ENCODE measurements around the gene JMJD1C.

Gene JMJD1C

GRCh38 chr10:63129888-63130287 lies 335.9 kb downstream of the JMJD1C start:
- ATAC-seq (ENCODE audit: low read depth) = no peak
- H3K27me3 Mint-ChIP-seq = peaks cover 2% of the 10 kb centered on the region
- peaks cover 13% of the 10 kb centered on the region for H3K9me3 Mint-ChIP-seq
- H3K4me1 Mint-ChIP-seq = peaks cover 8% of the 10 kb centered on the region
- DNase-seq (ENCODE audit: low spot score in 2 of 2) = no peak
- no peaks in the 10 kb centered on the region for H3K36me3 Mint-ChIP-seq
- H3K4me3 Mint-ChIP-seq = no peak overlapping the region
- H3K27ac Mint-ChIP-seq = no peak overlapping the region

- H3K27me3 Mint-ChIP-seq = peaks cover 2% of the 10 kb centered on the region
- no peaks in the 10 kb centered on the region for H3K36me3 Mint-ChIP-seq
- DNase-seq (ENCODE audit: low spot score in 2 of 2) (no peak), ATAC-seq (ENCODE audit: low read depth) (no peak)
- H3K27ac Mint-ChIP-seq = no peak overlapping the region
- H3K4me3 Mint-ChIP-seq = no peak overlapping the region
- peaks cover 13% of the 10 kb centered on the region for H3K9me3 Mint-ChIP-seq
- H3K4me1 Mint-ChIP-seq = no peaks in the 10 kb centered on the region
These were observed 337.3 kb downstream of the JMJD1C start for GRCh38 chr10:63128443-63128842.

GRCh38 chr10:63125459-63125858 lies 340.3 kb downstream of the JMJD1C start:
- Mint-ChIP-seq H3K27me3 (peaks cover 2% of the 10 kb centered on the region), H3K27ac (no peak overlapping the region), H3K4me3 (no peak overlapping the region), H3K36me3 (no peaks in the 10 kb centered on the region), H3K9me3 (peaks cover 2% of the 10 kb centered on the region), H3K4me1 (no peaks in the 10 kb centered on the region)
- ATAC-seq (ENCODE audit: low read depth) = no peak
- DNase-seq (ENCODE audit: low spot score in 2 of 2) = no peak

- H3K36me3 Mint-ChIP-seq = no peaks in the 10 kb centered on the region
- H3K27me3 Mint-ChIP-seq = no peaks in the 10 kb centered on the region
- H3K4me1 Mint-ChIP-seq = no peaks in the 10 kb centered on the region
- H3K9me3 Mint-ChIP-seq = no peaks in the 10 kb centered on the region
- DNase-seq (ENCODE audit: low spot score in 2 of 2) (no peak), ATAC-seq (ENCODE audit: low read depth) (no peak)
- no peak overlapping the region for H3K4me3 Mint-ChIP-seq
- H3K27ac Mint-ChIP-seq = no peak overlapping the region
These were observed 341.9 kb downstream of the JMJD1C start for GRCh38 chr10:63123727-63124362.

GRCh38 chr10:63120554-63120953 lies 345.2 kb downstream of the JMJD1C start:
- Mint-ChIP-seq H3K4me3 (no peak overlapping the region), H3K9me3 (no peaks in the 10 kb centered on the region), H3K27me3 (no peaks in the 10 kb centered on the region), H3K36me3 (no peaks in the 10 kb centered on the region), H3K27ac (no peak overlapping the region), H3K4me1 (no peaks in the 10 kb centered on the region)
- ATAC-seq (ENCODE audit: low read depth) = no peak
- no peak for DNase-seq (ENCODE audit: low spot score in 2 of 2)

GRCh38 chr10:63119041-63119440 lies 346.7 kb downstream of the JMJD1C start:
- H3K9me3 Mint-ChIP-seq = no peaks in the 10 kb centered on the region
- H3K27ac Mint-ChIP-seq = no peak overlapping the region
- no peak for ATAC-seq (ENCODE audit: low read depth)
- DNase-seq (ENCODE audit: low spot score in 2 of 2) = no peak
- no peaks in the 10 kb centered on the region for H3K4me1 Mint-ChIP-seq
- peaks cover 1% of the 10 kb centered on the region for H3K27me3 Mint-ChIP-seq
- H3K4me3 Mint-ChIP-seq = no peak overlapping the region
- H3K36me3 Mint-ChIP-seq = no peaks in the 10 kb centered on the region

All from memory B cell (primary cell).